Measurements from ENCODE around the gene UGT1A10. TPM values are rescaled to one million over a fixed set of nuclear protein-coding genes. Genes with fewer than 3 reads are reported as not detected.

UGT1A10 gene
- total and polyA plus RNA-seq, 4 donors = 0.03 to 0.14 TPM; not detected in 2

GRCh38 chr2:233789554-233789953 lies 153.3 kb downstream of the UGT1A10 start:
- H3K4me1 ChIP-seq (ENCODE audit: control insufficient read depth in 5 of 5, insufficient read depth in 5 of 5, low read length in 5 of 5) = no peaks in the 10 kb centered on the region
- 90 to 95% methylated on average over 7 of the region's 7 CpGs for WGBS, 2 donors

GRCh38 chr2:233791151-233791882 lies 155.1 kb downstream of the UGT1A10 start:
- TF ChIP-seq CTCF (IDR thresholded peaks at IDR 0.05; ENCODE audit: control extremely low read depth, extremely low read depth) = no peak
- H3K9ac ChIP-seq (ENCODE audit: insufficient read depth in 1 of 2, low read length in 2 of 2) = no peak overlapping the region
- H3K4me1 ChIP-seq (ENCODE audit: control insufficient read depth in 5 of 5, insufficient read depth in 5 of 5, low read length in 5 of 5) = no peaks in the 10 kb centered on the region
- 85 to 89% methylated on average over 18 of the region's 18 CpGs for whole genome bisulfite sequencing, 2 donors
- no peaks in the 10 kb centered on the region for H3K9me3 ChIP-seq (ENCODE audit: control insufficient read depth in 4 of 4, insufficient read depth in 3 of 4, low read length in 3 of 4)
- no peak for DNase-seq
- H3K27ac ChIP-seq (ENCODE audit: low read depth in 1 of 2, low read length in 1 of 2) = no peak overlapping the region
- no peaks in the 10 kb centered on the region for H3K27me3 ChIP-seq (ENCODE audit: control insufficient read depth in 3 of 3, insufficient read depth in 3 of 3, low read length in 2 of 3)
- H3K36me3 ChIP-seq (ENCODE audit: control insufficient read depth in 4 of 4, insufficient read depth in 4 of 4, low read length in 4 of 4) = no peaks in the 10 kb centered on the region
- no peak for ATAC-seq (ENCODE audit: insufficient read depth, low FRiP score)
- no peak overlapping the region for H3K4me3 ChIP-seq

More at GRCh38 chr2:233789554-233789953, 153.3 kb downstream of the UGT1A10 start:
- no peak overlapping the region for H3K4me3 ChIP-seq
- no peaks in the 10 kb centered on the region for H3K9me3 ChIP-seq (ENCODE audit: control insufficient read depth in 4 of 4, insufficient read depth in 3 of 4, low read length in 3 of 4)
- H3K9ac ChIP-seq (ENCODE audit: insufficient read depth in 1 of 2, low read length in 2 of 2) = no peak overlapping the region
- H3K27ac ChIP-seq (ENCODE audit: low read depth in 1 of 2, low read length in 1 of 2) = no peak overlapping the region
- ATAC-seq (ENCODE audit: insufficient read depth, low FRiP score) (no peak), DNase-seq (no peak)
- no peaks in the 10 kb centered on the region for H3K27me3 ChIP-seq (ENCODE audit: control insufficient read depth in 3 of 3, insufficient read depth in 3 of 3, low read length in 2 of 3)
- TF ChIP-seq CTCF (IDR thresholded peaks at IDR 0.05; ENCODE audit: control extremely low read depth, extremely low read depth) = no peak
- no peaks in the 10 kb centered on the region for H3K36me3 ChIP-seq (ENCODE audit: control insufficient read depth in 4 of 4, insufficient read depth in 4 of 4, low read length in 4 of 4)

DNA sequence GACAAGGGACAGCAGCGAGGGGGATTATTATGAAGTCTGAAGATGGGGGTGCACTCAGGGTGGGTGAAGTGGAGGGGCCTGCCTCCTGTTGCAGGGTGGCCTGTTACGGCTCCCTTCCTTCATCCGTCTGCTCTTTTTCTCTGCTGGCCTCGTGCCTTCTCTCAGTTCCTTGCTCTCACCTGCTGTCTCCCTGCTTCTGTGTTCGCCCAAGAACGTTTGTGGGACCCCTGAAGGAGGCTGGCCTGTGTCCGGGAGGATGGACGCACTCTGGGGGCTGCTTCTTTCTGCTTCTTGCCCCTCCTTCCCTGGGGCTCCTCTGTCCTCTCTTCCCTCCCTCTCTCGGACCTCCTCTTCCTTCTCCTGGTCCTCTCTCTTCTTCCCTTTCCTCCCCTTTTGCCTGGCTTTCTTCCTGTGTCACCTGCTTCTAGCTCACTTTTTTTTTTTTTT lies 155.7 kb downstream of the UGT1A10 start:
- no peak overlapping the region for H3K9ac ChIP-seq (ENCODE audit: insufficient read depth in 1 of 2, low read length in 2 of 2)
- no peak overlapping the region for H3K4me3 ChIP-seq
- WGBS, 2 donors = 84 to 88% methylated on average over 9 of the region's 9 CpGs
- H3K27me3 ChIP-seq (ENCODE audit: control insufficient read depth in 3 of 3, insufficient read depth in 3 of 3, low read length in 2 of 3) = no peaks in the 10 kb centered on the region
- no peaks in the 10 kb centered on the region for H3K9me3 ChIP-seq (ENCODE audit: control insufficient read depth in 4 of 4, insufficient read depth in 3 of 4, low read length in 3 of 4)
- ATAC-seq (ENCODE audit: insufficient read depth, low FRiP score) (no peak), DNase-seq (no peak)
- H3K36me3 ChIP-seq (ENCODE audit: control insufficient read depth in 4 of 4, insufficient read depth in 4 of 4, low read length in 4 of 4) = no peaks in the 10 kb centered on the region
- H3K4me1 ChIP-seq (ENCODE audit: control insufficient read depth in 5 of 5, insufficient read depth in 5 of 5, low read length in 5 of 5) = no peaks in the 10 kb centered on the region
- no peak overlapping the region for H3K27ac ChIP-seq (ENCODE audit: low read depth in 1 of 2, low read length in 1 of 2)
- no peak for TF ChIP-seq CTCF (IDR thresholded peaks at IDR 0.05; ENCODE audit: control extremely low read depth, extremely low read depth)

All from lung (tissue), 12 donors.